IPS-18c (cell line): Measurements from ENCODE around the gene STXBP5.

ENCODE experiments used
- H3K4me3 ChIP-seq: 2 replicates; pipeline ENCODE4 v1.7.0; 2013; ENCODE audit warnings: low read depth, mild to moderate bottlenecking, low read length, moderate library complexity; ENCODE audit not compliant: insufficient read depth
- H3K9me3 ChIP-seq: one replicate; pipeline ENCODE4 v1.6.1; 2013; ENCODE audit warnings: mild to moderate bottlenecking, low read length, moderate library complexity; ENCODE audit not compliant: control insufficient read depth, insufficient read depth

STXBP5 gene

GRCh38 chr6:147173140-147173539 lies 31.1 kb upstream of the STXBP5 start:
- no peaks in the 10 kb centered on the region for H3K9me3 ChIP-seq
- no peak overlapping the region for H3K4me3 ChIP-seq

- Histone ChIP-seq H3K9me3 (no peaks in the 10 kb centered on the region), H3K4me3 (no peak overlapping the region)
Measured at GRCh38 chr6:147173675-147174308, 30.4 kb upstream of the STXBP5 start.

- no peak overlapping the region for H3K4me3 ChIP-seq
Measured at GRCh38 chr6:147176795-147177194, 27.4 kb upstream of the STXBP5 start.

DNA sequence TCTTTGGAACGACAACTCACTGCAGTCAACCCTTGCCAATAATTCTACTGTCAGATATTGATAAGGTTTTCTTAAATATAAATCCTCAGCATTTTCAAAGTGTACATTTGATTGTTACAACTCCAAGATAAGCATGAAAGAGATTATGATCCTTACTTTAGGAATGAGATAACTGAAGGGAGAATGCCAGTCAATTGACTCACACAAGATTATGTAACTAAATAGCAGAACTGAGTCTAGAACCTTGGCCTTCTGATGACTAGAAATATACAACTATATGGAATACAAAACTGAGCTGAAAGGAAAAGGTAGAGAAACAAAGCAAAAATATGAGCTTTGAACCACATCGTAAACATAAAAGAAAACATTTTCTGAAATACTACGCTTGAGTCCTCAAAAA lies 26.9 kb upstream of the STXBP5 start:
- H3K4me3 ChIP-seq, result no peak overlapping the region
- H3K9me3 ChIP-seq, result no peaks in the 10 kb centered on the region

More at GRCh38 chr6:147176795-147177194, 27.4 kb upstream of the STXBP5 start:
- no peaks in the 10 kb centered on the region for H3K9me3 ChIP-seq

- Histone ChIP-seq H3K9me3 (no peaks in the 10 kb centered on the region), H3K4me3 (no peak overlapping the region)
Measured at GRCh38 chr6:147178355-147178754, 25.9 kb upstream of the STXBP5 start.

DNA sequence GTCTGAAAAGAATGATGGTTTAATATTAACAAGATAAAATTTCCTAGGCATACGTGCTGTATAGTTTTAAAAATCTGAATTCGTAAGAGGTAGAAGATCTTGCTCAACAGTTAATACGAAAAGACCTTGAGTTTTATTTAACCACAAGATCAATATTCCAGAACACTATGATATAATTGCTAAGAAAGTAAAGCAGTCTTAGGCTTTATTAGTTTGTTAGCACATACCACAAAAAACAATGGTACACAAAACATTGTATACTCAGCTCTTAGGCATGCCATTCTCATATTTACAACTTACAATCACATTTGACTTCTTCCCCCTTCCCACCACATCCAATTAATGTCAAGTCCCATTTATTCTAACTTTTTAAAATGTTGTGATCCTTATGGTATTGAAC lies 24.4 kb upstream of the STXBP5 start:
- H3K4me3 ChIP-seq, result no peak overlapping the region

DNA sequence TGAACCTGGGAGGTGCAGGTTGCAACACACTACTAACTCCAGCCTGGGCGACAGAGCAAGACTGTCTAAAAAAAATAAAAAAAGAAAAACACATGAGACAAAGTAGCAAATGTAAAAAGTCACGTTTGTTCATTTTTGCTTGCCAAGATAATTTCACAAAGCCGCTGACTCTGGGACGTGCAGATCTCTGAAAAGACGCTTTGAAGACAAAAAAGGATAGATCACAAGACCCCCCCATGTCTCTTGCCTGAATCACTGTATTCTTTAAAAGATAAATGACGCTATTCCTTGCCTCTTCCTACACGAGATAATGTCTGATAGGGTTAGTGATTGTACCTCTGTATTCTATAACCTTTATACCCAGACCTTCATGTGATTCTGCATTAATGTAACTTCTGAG lies 23.3 kb upstream of the STXBP5 start:
- Histone ChIP-seq H3K4me3 (no peak overlapping the region), H3K9me3 (no peaks in the 10 kb centered on the region)

More for the DNA sequence above, 24.4 kb upstream of the STXBP5 start:
- no peaks in the 10 kb centered on the region for H3K9me3 ChIP-seq

DNA sequence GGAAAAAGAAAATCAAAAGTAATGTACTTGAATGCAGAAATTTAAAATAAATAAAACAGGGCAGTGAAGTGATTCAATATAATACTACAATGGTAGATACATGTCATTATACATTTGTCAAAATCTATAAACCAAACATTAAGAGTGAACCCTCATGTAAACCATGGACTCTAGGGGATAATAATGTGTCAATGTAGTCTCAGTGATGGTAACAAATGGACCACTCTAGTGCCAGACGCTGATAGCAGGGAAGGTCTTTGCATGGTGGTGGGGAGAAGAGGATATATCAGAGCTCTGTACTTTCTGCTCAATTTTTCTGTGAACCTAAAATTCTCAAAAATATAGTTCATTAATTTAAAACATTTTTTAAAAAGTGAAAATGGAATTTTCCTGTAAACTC lies 19.8 kb upstream of the STXBP5 start:
- Histone ChIP-seq H3K9me3 (no peaks in the 10 kb centered on the region), H3K4me3 (no peak overlapping the region)

DNA sequence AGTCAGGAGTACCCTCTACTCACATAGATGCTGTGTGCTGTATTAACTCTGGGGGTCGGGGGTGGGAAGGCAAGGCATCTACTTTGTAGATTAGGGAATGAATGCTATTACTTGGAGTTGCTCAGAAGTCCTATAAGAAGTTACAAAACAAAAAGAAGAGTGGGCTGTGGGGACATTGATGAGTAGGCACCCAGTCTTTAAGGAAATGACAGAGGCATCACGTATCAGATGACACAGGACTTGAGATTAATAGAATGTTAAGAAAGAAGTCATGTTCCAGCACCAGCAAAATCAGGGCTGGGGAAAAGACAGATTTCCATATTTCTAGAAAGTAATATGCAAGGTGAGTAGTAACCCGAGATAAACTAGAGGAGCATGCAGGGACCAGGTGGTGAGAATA lies 19.0 kb upstream of the STXBP5 start:
- no peak overlapping the region for H3K4me3 ChIP-seq

GRCh38 chr6:147190556-147190955 lies 13.7 kb upstream of the STXBP5 start:
- Histone ChIP-seq H3K9me3 (no peaks in the 10 kb centered on the region), H3K4me3 (no peak overlapping the region)

More for the DNA sequence above, 19.0 kb upstream of the STXBP5 start:
- H3K9me3 ChIP-seq, result no peaks in the 10 kb centered on the region

DNA sequence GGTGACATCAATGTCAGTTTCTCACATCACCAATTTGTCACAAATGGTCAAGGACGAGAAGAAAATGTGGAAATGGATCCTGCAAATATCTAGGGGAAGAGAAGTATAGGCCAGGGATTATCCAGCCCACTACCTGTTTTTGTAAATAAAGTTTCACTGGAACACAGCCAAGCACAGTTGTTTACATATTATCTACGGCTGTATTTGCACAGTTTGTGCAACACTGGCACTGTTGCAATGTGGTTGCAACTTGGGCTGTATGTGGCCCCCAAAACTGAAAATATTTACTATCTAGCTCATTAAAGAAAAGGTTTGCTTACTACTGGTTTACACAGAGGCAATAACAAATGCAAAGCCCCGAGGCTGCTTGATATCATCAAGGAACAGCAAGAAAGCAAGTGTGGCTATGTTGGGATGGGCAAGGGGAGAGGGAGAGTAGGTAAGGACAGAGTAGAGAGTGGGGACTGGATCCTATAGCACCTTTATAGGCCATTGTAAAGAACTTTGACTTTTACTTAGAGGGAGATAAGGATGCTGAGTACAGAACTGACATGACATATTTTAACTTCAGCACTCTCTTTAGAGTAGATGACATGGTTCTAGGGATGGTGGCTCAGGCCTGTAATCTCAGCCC lies 11.8 kb upstream of the STXBP5 start:
- Histone ChIP-seq H3K9me3 (no peaks in the 10 kb centered on the region), H3K4me3 (no peak overlapping the region)

DNA sequence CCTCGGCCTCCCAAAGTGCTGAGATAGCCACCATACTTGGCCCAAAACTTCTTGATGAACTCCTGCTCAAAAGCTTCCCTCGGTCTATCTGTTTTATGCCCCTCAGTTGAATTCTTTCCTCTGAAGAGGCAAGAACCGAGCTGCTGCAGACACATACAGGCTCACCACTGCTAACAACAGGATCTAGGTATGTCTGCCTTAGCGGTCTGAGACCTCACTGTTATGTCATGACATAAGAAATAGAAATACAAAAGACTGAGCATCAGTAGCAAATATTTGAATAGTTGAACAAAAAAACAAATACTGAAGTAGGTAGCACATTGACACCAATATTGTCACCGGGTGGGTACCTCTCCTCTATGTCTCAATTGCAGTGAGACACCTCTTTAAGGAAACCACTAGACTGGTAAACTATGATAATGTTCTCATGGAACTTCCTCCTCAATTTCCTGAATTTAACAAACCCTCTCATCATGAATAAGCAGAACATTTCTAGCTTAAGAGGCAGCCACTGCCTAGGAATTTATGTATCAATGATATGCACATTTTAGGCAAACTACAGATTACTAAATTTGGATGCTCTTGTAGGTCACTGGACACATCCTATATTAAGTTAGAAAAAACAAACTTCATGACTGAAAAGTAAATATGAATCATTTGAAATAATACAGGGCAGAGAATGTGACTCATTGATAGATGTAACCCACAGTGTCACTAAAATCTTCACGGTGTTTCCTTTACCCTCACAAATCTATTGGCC lies 9.4 kb upstream of the STXBP5 start:
- H3K4me3 ChIP-seq, result no peak overlapping the region
- H3K9me3 ChIP-seq, result no peaks in the 10 kb centered on the region

GRCh38 chr6:147195510-147195909 lies 8.7 kb upstream of the STXBP5 start:
- H3K4me3 ChIP-seq, result no peak overlapping the region
- H3K9me3 ChIP-seq, result no peaks in the 10 kb centered on the region

GRCh38 chr6:147195987-147196386 lies 8.2 kb upstream of the STXBP5 start:
- Histone ChIP-seq H3K9me3 (no peaks in the 10 kb centered on the region), H3K4me3 (no peak overlapping the region)

DNA sequence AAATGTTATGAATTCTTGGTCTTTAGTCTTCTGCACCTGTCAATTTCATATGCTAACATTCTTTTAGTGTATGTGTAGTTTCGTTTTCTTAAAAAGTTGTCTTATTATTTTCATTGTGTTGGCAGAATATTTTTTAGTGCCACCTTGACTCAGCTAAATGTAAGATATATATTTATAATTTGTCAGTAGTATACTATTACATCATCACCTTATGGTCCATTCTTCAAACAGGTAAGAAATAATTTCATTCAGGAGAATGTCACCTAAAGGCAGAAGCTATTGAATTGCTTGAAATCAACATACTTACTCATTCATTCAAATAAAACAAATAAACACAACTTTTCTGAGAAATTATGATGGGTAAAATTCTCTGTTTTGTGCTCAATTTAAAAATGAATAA lies 3.5 kb upstream of the STXBP5 start:
- no peak overlapping the region for H3K4me3 ChIP-seq

GRCh38 chr6:147201885-147202515 lies 2.2 kb upstream of the STXBP5 start:
- peak overlapping the region; percentile 91; the same call in 1 of the 2 replicates for H3K4me3 ChIP-seq
- H3K9me3 ChIP-seq, result no peaks in the 10 kb centered on the region

More for the DNA sequence above, 3.5 kb upstream of the STXBP5 start:
- H3K9me3 ChIP-seq, result no peaks in the 10 kb centered on the region

- peak overlapping the region; percentile 91 for H3K4me3 ChIP-seq
Measured at GRCh38 chr6:147202516-147203310, 1.5 kb upstream of the STXBP5 start.

More at GRCh38 chr6:147202516-147203310, 1.5 kb upstream of the STXBP5 start:
- no peaks in the 10 kb centered on the region for H3K9me3 ChIP-seq
